ENCODE data around the gene MT1E.

MT1E gene

DNA sequence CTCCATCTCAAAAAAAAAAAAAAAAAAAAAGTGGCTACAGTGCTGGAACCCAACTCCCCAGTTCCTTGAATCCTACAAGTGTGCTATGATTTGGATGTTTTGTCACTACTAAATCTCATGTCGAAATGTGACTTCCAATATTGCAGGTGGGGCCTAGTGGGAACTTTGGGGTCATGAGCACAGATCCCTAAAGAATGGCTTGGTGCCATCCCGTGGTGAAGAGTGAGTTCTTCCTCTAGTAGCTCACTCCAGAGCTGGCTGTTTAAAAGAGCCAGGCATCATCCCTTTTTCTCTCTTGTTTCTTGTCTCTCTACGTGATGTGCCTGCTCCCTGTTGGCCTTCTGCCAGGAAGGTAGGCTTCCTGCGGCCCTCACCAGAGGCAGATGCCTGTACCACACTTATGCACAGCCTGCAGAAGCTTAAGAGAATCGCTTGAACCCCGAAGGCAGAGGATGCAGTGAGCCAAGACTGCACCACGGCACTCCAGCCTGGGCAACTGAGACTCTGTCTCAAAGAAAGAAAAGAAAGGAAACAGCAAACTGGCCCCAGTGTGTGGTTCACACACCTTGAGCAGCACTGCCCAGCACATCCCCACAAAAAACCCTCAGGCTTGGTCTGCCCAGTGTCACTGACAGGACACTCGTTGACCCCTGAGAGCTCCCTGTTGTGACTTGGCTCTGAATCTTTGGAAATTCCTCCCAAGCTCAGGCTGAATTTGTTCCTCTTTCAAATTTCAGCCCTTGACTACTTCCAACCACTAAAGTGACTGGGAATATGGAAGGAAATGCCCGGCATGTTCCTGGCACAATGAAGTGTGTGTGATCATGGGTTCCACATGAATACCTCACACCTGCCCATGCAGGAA is 3.1 kb downstream of the MT1E start:
- no peak for DNase-seq

DNA sequence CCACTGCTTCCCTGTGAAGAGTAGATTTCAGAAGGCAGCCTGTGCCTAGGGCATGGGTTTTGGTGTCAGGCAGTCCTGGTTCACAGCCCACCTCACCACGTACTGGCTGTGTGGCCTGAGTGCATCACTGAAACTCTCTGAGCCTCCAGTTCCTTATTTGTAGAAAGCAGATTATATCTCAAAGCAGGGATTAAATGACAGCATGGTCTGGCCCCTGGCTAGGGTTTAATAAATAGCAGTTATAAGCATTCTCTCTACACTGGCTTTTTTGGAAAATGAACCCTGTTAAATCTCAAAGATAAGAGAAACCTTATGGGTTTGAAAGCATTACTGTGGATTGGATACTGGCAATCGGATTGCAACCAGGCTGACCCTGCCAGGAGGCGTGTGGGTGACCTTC is 4.0 kb downstream of the MT1E start:
- DNase-seq = no peak

DNA sequence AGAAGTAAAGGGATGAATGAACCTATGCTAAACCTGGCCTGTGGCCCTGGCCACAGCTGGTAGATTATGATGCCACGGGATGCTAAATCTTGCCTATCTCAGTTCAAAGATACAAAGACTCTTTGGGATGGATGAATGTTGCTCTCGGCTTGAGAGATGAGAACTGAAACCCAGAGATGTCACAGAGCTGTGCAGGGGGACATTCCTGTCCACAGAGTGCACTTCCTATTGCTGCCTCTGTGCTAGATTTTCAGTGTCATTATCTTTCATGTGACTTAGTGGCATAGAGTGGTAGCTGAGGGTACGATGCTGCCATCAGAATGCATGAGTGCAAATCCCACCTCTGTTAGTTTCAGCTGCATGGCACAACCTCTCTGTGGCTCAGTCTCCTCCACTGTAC is 4.6 kb downstream of the MT1E start:
- no peak for DNase-seq

DNA sequence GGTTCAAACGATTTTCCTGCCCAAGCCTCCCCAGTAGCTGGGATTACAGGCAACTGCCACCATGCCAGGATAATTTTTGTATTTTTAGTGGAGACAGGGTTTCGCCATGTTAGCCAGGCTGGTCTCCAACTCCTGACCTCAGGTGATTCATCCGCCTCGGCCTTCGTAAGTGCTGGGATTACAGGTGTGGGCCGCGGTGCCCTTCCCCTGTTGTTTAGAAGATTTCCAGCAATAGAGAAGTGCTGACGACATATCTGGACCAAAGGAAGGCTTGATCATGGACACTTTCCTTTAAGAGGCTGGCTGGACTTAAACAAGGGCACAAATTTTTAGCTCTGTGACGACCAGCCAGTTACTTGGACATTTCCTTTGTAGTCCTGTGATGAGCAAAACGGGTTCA is 5.6 kb downstream of the MT1E start:
- DNase-seq = no peak

DNA sequence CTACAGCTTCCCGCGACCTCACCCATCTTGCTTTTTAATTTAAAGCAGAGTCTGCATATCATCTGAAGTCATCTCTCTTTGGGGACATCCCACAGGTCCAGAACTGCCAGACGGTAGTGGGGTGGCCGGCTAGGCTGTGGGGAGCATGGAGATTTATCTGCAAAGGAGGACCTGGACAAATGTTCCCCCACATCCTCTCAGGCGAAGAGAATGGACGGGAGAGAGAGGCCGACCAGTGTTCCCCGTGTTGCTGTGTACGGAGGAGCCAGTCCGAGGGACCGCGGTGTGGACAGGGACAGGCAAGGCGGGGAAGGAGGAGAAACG is 6.2 kb downstream of the MT1E start:
- no peak for DNase-seq

DNA sequence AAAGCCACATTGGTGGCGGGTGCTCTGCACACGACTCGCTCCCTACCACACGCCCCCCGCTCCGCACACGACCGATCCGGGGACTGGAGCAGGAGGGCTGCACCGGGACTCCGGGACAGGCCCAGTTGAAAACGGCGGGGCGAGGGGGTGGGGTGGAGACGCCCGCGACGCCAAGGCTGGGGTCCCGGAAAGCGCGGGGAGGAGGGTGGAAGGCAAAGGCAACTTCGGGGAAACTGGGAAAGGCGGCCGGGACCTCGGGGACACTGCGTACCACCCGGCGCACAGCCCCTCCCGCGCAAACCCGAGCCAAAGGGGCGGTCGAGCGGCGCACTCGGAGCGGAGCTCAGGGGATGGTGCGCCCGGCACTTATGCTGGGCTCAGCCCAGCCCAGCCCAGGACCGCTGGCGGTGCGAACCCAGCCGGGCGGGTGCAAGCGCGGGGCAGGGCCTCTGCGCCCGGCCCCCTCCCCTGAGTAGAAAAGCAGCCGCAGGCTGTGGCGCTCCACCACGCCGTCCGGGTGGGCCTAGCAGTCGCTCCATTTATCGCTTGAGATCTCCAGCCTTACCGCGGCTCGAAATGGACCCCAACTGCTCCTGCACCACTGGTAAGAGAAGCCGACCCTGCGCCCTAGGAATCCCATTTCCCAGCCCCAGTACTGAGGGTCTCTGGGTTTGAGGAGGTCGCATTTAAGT is 6.7 kb downstream of the MT1E start, which contains the start of gene MT1M:
TSS of gene MT1M (plus strand) at position 504 of the 692 bp plus-strand sequence. CDS start at position 577, 73 bp downstream.
- no peak for DNase-seq

DNA sequence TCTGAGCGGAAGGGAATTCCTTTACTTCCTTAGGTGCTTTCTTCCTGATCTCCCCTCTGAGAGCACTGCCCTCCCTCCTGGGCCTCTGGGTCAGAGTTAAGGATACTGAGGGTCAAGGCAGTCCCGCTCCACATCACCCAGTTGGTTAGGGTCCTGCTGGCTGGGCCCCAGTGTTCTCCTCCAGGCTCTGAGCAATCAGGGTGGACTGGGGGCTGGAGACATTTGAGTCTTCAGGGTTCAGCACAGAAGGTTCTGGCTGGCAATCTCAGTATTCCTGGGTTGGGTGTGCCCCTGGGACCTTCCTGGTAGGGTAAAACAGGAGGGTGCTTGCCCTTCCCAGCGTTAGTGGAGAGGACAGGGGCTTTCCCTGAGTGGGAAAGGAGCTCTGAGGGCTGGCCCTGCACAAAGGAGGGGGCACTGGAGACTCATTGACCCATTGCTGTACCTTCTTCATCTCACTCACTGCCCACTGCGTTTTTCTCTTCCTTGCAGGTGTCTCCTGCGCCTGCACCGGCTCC is 7.3 kb downstream of the MT1E start:
- DNase-seq = no peak

DNA sequence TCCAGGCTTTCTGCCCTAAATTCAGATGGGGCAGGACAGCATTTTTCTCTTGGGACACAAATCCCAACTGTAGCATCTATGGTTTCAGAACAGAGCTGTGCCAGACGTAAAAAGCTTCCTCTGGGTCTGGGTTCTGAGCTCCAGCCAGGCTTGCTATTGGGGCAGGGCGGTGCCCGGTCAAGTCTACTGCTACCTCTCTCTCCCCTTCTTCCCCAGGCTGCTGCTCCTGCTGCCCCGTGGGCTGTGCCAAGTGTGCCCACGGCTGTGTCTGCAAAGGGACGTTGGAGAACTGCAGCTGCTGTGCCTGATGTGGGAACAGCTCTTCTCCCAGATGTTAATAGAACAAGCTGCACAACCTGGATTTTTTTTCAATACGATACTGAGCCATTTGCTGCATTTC is 8.0 kb downstream of the MT1E start:
- DNase-seq = no peak

DNA sequence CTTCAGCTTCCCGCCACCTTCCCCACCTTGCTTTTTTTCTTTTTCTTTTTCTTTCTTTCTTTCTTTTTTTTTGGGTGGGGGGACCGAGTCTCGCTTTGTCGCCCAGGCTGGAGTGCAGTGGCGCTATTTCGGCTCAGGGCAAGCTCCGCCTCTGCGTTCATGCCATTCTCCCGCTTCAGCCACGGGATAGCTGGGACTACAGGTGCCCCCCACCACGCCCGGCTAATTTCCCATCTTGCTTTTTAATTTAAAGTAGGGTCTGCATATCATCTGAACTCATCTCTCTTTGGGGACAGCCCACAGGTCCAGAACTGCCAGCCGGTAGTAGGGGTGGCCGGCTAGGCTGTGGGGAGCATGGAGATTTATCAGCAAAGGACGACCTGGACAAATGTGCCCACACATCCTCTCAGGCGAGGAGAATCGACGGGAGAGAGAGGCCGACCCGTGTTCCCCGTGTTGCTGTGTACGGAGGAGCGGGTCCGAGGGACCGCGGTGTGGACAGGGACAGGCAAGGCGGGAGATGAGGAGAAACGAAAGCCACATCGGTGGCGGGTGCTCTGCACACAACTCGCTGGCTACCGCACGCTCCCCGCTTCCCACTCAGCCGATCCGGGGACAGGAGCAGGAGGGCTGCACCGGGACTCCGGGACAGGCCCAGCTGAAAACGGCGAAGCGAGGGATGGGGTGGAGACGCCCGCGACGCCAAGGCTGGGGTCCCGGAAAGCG is 9.3 kb downstream of the MT1E start:
- no peak for DNase-seq

DNA sequence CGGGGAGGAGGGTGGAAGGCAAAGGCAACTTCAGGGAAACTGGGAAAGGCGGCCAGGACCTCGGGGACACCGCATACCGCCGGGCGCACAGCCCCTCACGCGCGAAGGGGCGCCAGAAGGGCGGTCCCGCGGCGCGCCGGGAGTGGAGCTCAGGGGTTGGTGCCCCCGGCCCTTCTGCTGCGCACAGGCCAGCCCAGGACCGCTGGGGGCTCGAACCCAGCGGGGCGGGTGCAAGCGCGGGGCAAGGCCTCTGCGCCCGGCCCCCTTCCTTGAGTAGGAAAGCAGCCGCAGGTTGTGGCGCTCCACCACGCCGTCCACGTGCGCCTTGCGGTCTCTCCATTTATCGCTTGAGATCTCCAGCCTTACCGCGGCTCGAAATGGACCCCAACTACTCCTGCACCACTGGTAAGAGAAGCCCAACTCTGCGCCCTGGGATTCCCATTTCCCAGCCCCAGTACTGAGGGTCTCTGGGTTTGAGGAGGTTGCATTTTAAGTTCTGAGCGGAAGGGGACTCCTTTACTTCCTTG is 9.9 kb downstream of the MT1E start:
- DNase-seq = no peak

DNA sequence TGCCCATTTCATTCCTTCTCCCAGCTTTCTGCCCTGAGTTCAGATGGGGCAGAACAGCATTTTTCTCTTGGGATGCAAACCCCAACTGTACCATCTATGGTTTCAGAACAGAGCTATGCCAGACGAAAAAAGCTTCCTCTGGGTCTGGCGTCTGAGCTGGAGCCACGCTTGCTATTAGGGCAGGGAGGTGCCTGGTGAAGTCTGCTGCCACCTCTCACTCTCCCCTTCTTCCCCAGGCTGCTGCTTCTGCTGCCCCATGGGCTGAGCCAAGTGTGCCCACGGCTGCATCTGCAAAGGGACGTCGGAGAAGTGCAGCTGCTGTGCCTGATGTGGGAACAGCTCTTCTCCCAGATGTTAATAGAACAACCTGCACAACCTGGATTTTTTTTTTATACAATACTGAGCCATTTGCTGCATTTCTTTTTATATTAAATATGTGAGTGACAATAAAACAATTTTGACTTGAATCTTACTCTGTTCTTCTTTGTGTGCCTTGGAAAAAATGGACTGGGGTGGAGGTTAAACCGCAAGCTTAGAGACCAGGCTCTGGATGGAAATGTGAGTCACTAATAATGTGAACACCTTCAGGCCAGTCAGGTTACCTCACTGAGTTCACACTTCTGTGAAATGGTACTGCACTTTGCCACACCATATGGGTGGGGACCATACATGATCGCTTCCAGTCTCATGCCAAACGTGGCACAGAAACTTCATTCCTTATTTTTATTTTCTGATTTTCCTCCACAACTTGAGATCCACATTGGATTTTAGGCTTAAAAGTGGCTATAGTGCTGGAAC is 11.2 kb downstream of the MT1E start:
- no peak for DNase-seq

DNA sequence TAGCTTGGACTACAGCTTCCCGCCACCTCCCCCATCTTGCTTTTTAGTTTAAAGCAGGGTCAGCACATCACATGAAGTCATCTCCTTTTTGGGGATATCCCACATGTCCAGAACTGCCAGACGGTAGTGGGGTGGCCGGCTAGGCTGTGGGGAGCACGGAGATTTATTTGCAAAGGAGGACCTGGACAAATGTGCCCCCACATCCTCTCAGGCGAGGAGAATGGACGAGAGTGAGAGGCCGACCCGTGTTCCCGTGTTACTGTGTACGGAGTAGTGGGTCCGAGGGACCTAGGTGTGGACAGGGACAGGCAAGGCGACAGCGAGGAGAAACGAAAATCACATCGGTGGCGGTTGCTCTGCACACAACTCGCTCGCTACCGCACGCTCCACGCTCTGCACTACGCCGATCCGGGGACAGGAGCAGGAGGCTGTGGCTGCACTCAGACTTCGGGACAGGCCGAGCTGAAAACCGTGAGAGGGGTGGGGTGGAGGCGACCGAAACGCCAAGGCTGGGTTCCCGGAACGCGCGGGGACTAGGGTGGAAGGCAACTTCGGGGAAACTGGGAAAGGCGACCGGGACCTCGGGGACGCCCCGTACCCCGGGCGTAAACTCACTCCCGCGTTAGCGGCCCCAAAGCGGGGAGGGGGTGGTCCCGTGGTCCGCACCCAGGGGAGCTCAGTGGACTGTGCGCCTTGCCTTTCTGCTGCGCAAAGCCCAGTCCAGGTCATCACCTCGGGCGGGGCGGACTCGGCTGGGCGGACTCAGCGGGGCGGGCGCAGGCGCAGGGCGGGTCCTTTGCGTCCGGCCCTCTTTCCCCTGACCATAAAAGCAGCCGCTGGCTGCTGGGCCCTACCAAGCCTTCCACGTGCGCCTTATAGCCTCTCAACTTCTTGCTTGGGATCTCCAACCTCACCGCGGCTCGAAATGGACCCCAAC is 12.5 kb downstream of the MT1E start, which contains the start of gene MT1A:
TSS of gene MT1A (plus strand) at position 853 of the 937 bp plus-strand sequence. CDS start at position 926, 73 bp downstream.
- DNase-seq = no peak

DNA sequence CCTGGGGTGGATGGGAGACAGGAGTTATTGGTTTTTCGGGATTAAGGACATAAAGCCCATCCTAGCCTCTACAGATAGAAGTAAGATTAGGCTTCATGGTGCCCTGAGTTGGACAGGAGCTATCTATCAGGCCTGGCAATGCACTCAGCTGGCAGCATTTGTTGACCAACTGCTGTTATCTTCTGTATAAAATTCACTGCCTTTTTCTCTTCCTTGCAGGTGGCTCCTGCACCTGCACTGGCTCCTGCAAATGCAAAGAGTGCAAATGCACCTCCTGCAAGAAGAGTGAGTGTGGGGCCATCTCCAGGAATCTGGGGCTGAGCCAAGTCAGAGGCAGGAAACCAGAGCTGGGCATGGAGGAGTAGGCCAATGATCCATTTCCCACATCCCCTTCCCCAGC is 13.5 kb downstream of the MT1E start:
- no peak for DNase-seq

DNA sequence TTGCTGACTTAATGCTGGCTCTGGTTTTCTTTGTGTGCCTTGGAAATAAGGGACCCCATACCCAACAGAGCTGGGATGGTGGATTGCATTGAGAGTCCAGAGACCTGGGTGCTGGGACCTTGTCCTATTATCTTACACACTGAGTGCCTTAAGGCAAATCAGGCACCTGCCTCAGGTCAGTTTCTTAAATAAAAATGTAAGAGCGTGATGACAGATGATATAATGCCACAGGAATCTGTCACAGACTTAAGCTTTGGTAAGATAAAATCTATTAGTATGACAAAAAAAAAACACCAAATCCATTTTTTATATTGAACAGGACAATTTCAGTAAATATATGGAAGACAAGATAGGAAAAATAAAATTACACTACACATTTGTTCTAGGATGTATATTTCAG is 14.5 kb downstream of the MT1E start:
- no peak for DNase-seq

DNA sequence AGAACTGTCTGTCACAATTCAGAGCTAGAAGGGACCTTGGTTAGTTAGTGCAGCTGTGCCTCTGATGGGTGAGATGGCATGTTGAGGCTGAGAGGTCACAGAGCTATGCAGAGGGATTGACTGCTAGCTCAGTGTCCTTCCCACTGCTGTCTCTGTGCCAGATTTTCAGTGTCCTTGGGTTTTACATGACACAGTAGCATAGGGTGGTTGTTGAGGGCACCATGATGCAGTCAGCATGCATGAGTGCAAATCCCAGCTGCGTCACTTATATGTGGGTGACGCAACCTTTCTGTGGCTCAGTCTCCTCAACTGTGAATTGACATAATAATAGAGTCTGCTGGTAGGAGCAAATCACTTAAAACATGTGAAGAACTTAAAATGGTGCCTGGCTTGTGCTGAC is 15.6 kb downstream of the MT1E start:
- no peak for DNase-seq

DNA sequence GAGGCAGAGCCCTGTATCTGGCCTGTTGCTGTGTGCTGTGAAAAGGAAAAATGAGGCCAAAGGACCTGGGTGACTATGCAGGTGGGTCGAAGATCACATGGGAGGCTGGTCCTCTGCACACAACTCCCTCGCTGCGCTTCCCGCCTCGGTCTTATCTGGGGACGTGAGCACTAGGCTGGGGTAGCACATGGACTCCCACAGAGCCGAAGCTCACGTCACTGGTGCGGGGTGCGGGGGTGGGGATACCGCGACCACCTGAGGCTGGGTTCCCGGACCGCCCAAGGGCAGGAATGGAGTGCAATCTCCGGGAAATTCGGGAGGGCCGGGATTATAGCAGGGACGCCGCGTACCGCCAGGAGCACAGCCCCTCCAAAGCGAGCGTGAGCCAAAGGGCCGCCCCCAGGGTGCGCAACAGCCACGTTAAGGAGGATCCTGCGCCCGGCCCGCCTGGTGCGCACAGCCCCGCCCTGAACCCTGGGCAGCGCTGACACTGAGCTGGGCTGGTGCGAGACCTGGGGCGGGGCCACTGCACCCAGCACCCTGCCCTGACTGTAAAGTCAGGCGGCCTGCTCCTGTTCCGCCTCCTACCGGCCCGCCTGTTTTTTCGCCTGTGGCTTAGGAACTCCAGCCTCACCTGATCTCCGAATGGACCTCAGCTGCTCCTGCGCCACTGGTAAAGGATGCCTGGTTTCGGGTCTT is 17.6 kb downstream of the MT1E start:
- DNase-seq = no peak

DNA sequence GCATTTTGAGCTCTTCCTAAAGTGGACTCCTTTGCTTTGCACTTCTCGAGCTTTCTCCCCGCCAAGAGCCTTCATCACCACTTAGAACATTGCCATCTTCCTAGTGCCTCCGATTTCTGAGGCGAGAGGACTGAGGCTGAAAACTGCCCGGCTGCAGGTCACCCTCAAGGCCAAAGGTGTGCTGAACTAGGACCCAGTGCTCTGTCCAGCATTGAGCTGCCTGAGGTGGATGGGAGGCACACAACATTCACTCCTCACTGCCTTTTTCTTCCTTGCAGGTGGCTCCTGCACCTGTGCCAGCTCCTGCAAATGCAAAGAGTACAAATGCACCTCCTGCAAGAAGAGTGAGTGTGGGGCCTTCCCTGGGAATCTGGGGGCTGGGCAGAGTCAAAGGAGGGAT is 18.3 kb downstream of the MT1E start:
- no peak for DNase-seq

DNA sequence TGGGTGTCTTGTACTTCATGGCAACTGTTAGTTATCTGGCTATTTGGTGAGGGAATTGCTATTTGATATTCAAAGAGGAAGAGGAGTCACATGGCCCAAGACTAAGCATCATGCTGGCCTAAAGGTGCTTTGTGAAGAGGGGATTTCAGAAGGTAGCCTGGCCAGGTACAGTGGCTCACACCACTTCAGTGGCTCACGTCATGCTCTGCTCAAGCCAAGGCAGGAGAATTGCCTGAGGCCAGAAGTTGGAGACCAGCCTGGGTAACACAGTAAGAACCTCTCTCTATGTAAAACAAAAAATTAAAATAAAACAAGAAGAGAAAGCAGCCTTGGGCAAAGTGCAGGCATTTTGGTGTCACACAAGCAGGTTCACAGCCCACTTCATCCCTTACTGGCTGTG is 19.7 kb downstream of the MT1E start:
- DNase-seq = no peak

DNA sequence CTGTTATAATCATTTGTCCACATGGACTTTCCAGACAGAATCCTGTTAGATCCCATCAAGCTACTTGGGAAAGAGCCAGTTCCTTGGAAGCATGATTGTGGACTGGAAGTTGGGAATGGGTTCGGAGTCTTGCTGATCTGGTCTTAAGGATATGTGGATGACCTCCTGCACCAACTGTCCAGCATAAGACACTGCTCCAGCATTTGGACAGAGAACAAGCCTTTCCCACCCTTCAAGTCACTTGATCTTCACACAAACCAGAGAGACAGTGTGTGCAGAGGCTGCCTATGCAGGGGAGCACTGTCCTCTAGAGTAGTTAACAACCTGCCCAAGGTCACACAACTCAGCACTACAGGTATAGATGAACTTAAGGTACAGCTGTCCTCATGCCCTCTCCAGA is 20.3 kb downstream of the MT1E start:
- DNase-seq = no peak

DNA sequence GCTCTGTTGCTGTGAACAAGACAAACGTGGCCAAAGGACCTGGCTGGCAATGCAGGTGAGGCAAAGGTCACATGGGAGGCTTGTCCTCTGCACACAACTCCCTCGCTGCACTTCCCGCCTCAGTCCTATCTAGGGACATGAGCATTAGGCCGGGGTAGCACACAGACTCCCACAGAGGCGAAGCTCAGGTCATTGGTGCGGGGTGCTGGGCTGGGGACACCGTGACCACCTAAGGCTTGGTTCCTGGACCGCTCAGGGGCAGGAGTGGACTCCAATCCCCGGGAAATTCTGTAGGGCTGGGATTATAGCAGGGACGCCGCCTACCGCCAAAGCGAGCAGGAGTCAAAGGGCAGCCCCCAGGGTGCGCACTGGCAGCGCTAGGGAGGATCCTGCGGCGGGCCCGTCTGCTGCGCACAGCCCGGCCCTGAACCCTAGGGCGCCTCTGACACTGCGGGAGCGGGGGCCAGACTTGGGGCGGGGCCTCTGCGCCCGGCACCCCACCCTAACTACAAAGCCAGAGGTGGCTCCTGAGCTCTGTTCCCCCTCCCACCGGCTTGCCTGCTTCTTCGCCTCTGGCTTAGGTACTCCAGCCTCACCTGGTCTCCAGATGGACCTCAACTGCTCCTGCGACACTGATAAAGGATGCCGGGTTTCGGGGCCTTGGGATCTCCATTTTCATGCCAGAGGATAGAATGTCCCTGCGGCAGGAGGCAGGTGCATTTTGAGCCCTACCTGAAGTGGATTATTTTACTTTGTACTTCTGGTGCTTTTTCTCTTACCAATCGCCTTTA is 22.3 kb downstream of the MT1E start:
- DNase-seq = no peak

Data from T1000 (cell line).